RWPE2 (cell line): ENCODE measurements around the gene SOAT2.
"Not testable (repeated sequence)": the region's sequence is repeated elsewhere in the genome, so short reads cannot be mapped to it uniquely, and the experiment has no call there.

ENCODE experiments used
- ATAC-seq: fragments of 200-7000 bp; cut with Tn5 transposase; 3 replicates; pipeline ENCODE4 v1.9.1; 2021; ENCODE audit warnings: low read depth
- DNase-seq: peaks from one replicate; pipeline ENCODE4 v3.0.0-alpha.2; 2020; ENCODE audit warnings: low spot score
- H3K27ac ChIP-seq: fragments of 450-650 bp; 2 replicates; pipeline ENCODE4 v1.5.1; 2017; ENCODE audit warnings: mild to moderate bottlenecking; ENCODE audit not compliant: poor library complexity, severe bottlenecking
- H3K27me3 ChIP-seq: fragments of 250-450 bp; sonication (Bioruptor Pico); 2 replicates; pipeline ENCODE4 v1.5.1; 2021; ENCODE audit warnings: mild to moderate bottlenecking, moderate library complexity; ENCODE audit not compliant: insufficient read depth, poor library complexity, severe bottlenecking
- H3K36me3 ChIP-seq: fragments of 250-450 bp; sonication (Bioruptor Pico); 2 replicates; pipeline ENCODE4 v1.5.1; 2020; ENCODE audit warnings: low read depth, mild to moderate bottlenecking, moderate library complexity
- H3K4me1 ChIP-seq: fragments of 250-450 bp; sonication (Bioruptor Pico); 2 replicates; pipeline ENCODE4 v1.5.1; 2021; ENCODE audit warnings: mild to moderate bottlenecking, moderate library complexity; ENCODE audit not compliant: insufficient read depth, poor library complexity, severe bottlenecking
- H3K4me3 ChIP-seq: fragments of 250-450 bp; sonication (Bioruptor Pico); 2 replicates; pipeline ENCODE4 v1.5.1; 2021; ENCODE audit warnings: mild to moderate bottlenecking, moderate library complexity; ENCODE audit not compliant: severe bottlenecking
- H3K9me3 ChIP-seq: fragments of 250-450 bp; sonication (Bioruptor Pico); 2 replicates; pipeline ENCODE4 v1.5.1; 2021; ENCODE audit warnings: mild to moderate bottlenecking, moderate library complexity; ENCODE audit not compliant: severe bottlenecking
- TF ChIP-seq, protein P1 (sequence below): fragments of 450-650 bp; IDR thresholded peaks from one replicate; pipeline ENCODE4 v1.5.1; 2017; ENCODE audit warnings: mild to moderate bottlenecking, moderate library complexity; ENCODE audit not compliant: poor library complexity, severe bottlenecking

Gene SOAT2

GRCh38 chr12:53107122-53107521 is 3.8 kb downstream of the SOAT2 start:
- TF ChIP-seq, protein P1, sequence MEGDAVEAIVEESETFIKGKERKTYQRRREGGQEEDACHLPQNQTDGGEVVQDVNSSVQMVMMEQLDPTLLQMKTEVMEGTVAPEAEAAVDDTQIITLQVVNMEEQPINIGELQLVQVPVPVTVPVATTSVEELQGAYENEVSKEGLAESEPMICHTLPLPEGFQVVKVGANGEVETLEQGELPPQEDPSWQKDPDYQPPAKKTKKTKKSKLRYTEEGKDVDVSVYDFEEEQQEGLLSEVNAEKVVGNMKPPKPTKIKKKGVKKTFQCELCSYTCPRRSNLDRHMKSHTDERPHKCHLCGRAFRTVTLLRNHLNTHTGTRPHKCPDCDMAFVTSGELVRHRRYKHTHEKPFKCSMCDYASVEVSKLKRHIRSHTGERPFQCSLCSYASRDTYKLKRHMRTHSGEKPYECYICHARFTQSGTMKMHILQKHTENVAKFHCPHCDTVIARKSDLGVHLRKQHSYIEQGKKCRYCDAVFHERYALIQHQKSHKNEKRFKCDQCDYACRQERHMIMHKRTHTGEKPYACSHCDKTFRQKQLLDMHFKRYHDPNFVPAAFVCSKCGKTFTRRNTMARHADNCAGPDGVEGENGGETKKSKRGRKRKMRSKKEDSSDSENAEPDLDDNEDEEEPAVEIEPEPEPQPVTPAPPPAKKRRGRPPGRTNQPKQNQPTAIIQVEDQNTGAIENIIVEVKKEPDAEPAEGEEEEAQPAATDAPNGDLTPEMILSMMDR, result no peak
- no peaks in the 10 kb centered on the region for H3K4me1 ChIP-seq
- ATAC-seq (no peak), DNase-seq (no peak)
- no peaks in the 10 kb centered on the region for H3K9me3 ChIP-seq
- H3K36me3 ChIP-seq, result no peaks in the 10 kb centered on the region
- H3K27ac ChIP-seq, result no peak overlapping the region
- no peak overlapping the region for H3K4me3 ChIP-seq
- H3K27me3 ChIP-seq, result no peaks in the 10 kb centered on the region

DNA sequence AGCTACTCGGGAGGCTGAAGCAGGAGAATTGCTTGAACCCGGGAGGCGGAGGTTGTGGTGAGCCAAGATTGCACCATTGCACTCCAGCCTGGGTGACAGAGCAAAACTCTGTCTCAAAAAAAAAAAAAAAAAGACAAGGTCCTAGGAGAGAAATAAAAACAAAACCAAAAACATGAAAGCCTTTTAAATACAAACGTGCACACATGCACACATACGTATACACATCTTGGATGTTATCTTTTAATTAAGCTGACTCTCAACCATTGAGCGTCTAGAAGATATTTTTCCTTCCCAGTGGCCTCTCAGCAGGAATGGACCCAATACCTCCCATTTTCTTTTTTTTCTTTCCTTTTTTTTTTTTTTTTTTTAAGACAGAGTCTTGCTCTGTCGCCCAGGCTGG is 9.1 kb downstream of the SOAT2 start:
- not testable (repeated sequence) for DNase-seq, ATAC-seq, H3K4me3 ChIP-seq, H3K36me3 ChIP-seq, H3K4me1 ChIP-seq, H3K27me3 ChIP-seq, H3K27ac ChIP-seq, H3K9me3 ChIP-seq

DNA sequence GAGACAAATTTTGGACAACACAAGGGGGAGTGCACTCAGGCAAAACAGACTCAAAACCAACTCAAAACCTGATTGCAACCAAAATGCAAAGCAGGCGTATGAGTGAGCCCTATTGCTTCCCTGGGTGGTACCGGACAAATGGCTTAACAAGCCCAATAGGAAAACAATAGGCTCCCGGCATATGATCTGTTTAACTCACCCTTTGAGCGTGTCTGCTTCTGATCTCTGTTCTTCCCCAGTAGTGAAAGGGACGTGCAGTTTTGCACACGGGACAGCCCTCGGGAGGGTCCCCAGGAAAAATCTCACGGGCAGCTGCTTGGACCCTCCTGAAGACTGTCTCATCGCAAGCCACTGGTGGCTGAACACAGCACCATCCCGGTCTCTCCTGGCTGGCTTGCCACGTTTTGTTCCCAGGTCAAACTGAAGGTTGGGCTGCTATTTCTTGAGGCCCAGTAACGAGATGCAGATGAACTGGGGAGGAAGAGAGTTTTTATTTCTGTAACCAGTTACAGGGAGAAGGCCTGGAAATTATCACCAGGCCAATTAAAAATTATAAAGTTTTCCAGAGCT is 9.9 kb downstream of the SOAT2 start:
- Histone ChIP-seq H3K4me1 (no peaks in the 10 kb centered on the region), H3K4me3 (no peak overlapping the region), H3K9me3 (no peaks in the 10 kb centered on the region), H3K36me3 (no peaks in the 10 kb centered on the region), H3K27ac (no peak overlapping the region), H3K27me3 (no peaks in the 10 kb centered on the region)
- ATAC-seq (no peak), DNase-seq (no peak)
- TF ChIP-seq, protein P1, result no peak

DNA sequence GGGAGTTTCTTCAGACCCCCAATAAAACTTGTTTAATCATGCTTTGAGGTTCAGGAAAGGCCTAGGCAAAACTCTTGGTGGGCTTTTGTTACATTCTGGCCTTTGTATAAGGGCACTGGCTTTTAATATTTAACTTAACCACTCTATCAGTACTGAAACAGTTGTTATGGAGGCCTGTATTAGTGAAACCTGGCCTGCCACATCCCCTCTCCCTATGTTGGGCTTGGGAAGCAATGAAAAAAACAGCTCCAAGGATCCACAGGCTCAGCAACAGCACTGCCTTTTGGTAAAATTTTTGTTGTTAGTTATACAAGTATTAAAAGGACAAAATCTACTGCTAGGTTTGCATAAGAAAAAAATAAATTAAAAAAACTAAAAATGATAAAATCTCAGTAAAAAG is 10.7 kb downstream of the SOAT2 start:
- no peaks in the 10 kb centered on the region for H3K4me1 ChIP-seq
- no peak for DNase-seq
- ATAC-seq, result no peak
- no peaks in the 10 kb centered on the region for H3K36me3 ChIP-seq
- no peak overlapping the region for H3K27ac ChIP-seq
- no peaks in the 10 kb centered on the region for H3K27me3 ChIP-seq
- H3K4me3 ChIP-seq, result no peak overlapping the region
- no peaks in the 10 kb centered on the region for H3K9me3 ChIP-seq
- TF ChIP-seq, protein P1, result no peak

GRCh38 chr12:53115112-53115890 is 12.0 kb downstream of the SOAT2 start:
- TF ChIP-seq, protein P1, result no peak
- Histone ChIP-seq H3K4me3 (no peak overlapping the region), H3K27ac (no peak overlapping the region), H3K4me1 (no peaks in the 10 kb centered on the region), H3K27me3 (no peaks in the 10 kb centered on the region), H3K9me3 (no peaks in the 10 kb centered on the region), H3K36me3 (no peaks in the 10 kb centered on the region)
- no peak for ATAC-seq
- DNase-seq, result no peak
